Trophoblast cell (in vitro differentiated cells and primary cell): ENCODE results near the gene POLR3H.

Experiments
- DNase-seq, 2 donors: peaks; one replicate each; pipeline ENCODE4 v3.0.0-alpha.2; 2016
- H2AFZ ChIP-seq: 2 replicates; pipeline ENCODE4 v1.6.1; 2013; ENCODE audit warnings: low read length, moderate library complexity, mild to moderate bottlenecking; ENCODE audit not compliant: insufficient read depth, poor library complexity
- H2AK5ac ChIP-seq: 2 replicates; pipeline ENCODE4 v1.6.1; 2013; ENCODE audit warnings: mild to moderate bottlenecking, low read length
- H2BK120ac ChIP-seq: 2 replicates; pipeline ENCODE4 v1.6.1; 2013; ENCODE audit warnings: low read length, mild to moderate bottlenecking, moderate library complexity; ENCODE audit not compliant: insufficient read depth, poor library complexity
- H2BK12ac ChIP-seq: 2 replicates; pipeline ENCODE4 v1.6.1; 2013; ENCODE audit warnings: mild to moderate bottlenecking, low read length, moderate library complexity
- H2BK5ac ChIP-seq: 2 replicates; pipeline ENCODE4 v1.6.1; 2013; ENCODE audit warnings: low read length, low read depth, moderate library complexity, mild to moderate bottlenecking; ENCODE audit not compliant: poor library complexity
- H3K14ac ChIP-seq: 2 replicates; pipeline ENCODE4 v1.6.1; 2013; ENCODE audit warnings: mild to moderate bottlenecking, low read length
- H3K18ac ChIP-seq: 2 replicates; pipeline ENCODE4 v1.6.1; 2013; ENCODE audit warnings: mild to moderate bottlenecking, low read length
- H3K23ac ChIP-seq: 2 replicates; pipeline ENCODE4 v1.6.1; 2013; ENCODE audit warnings: low read length
- H3K27ac ChIP-seq: 2 replicates; pipeline ENCODE4 v1.5.1; 2013; ENCODE audit warnings: low read depth, mild to moderate bottlenecking, inconsistent platforms, low read length, moderate library complexity
- H3K27me3 ChIP-seq: 2 replicates; pipeline ENCODE4 v1.6.1; 2013; ENCODE audit warnings: inconsistent platforms, mild to moderate bottlenecking, low read length, moderate library complexity; ENCODE audit not compliant: insufficient read depth
- H3K36me3 ChIP-seq, 2 experiments: 1 replicate in 1 of 2; 2 replicates in 1 of 2; pipeline ENCODE4 v1.6.1; 2013; ENCODE audit warnings: low read length in 2 of 2, mild to moderate bottlenecking in 2 of 2, moderate library complexity in 1 of 2; ENCODE audit not compliant: insufficient read depth in 2 of 2, control insufficient read depth in 1 of 2
- H3K4ac ChIP-seq: 2 replicates; pipeline ENCODE4 v1.6.1; 2013; ENCODE audit warnings: low read depth, mild to moderate bottlenecking, low read length, moderate library complexity
- H3K4me1 ChIP-seq, 2 experiments: 1 replicate in 1 of 2; 2 replicates in 1 of 2; pipeline ENCODE4 v1.6.1; 2013; ENCODE audit warnings: low read length in 2 of 2, mild to moderate bottlenecking in 2 of 2, moderate library complexity in 1 of 2; ENCODE audit not compliant: insufficient read depth in 2 of 2, control insufficient read depth in 1 of 2
- H3K4me2 ChIP-seq: 2 replicates; pipeline ENCODE4 v1.6.1; 2013; ENCODE audit warnings: inconsistent platforms, mild to moderate bottlenecking, low read length, moderate library complexity
- H3K4me3 ChIP-seq: 2 replicates; pipeline ENCODE4 v1.5.1; 2013; ENCODE audit warnings: mild to moderate bottlenecking, low read depth, low read length, inconsistent platforms
- H3K79me1 ChIP-seq: one replicate; pipeline ENCODE4 v1.6.1; 2013; ENCODE audit warnings: low read length
- H3K79me2 ChIP-seq: 2 replicates; pipeline ENCODE4 v1.6.1; 2013; ENCODE audit warnings: low read length, mild to moderate bottlenecking; ENCODE audit not compliant: control insufficient read depth, insufficient read depth, poor library complexity
- H3K9ac ChIP-seq: 2 replicates; pipeline ENCODE4 v1.6.1; 2013; ENCODE audit warnings: mild to moderate bottlenecking, low read length
- H3K9me3 ChIP-seq: 2 replicates; pipeline ENCODE4 v1.6.1; 2013; ENCODE audit warnings: low read depth, mild to moderate bottlenecking, control low read depth, inconsistent platforms, low read length; ENCODE audit not compliant: insufficient read depth
- H4K12ac ChIP-seq: 2 replicates; pipeline ENCODE4 v1.6.1; 2013; ENCODE audit warnings: low read depth, mild to moderate bottlenecking, low read length, moderate library complexity
- H4K8ac ChIP-seq: 2 replicates; pipeline ENCODE4 v1.6.1; 2013; ENCODE audit warnings: low read depth, mild to moderate bottlenecking, low read length, moderate library complexity
- H4K91ac ChIP-seq: one replicate; pipeline ENCODE4 v1.6.1; 2013; ENCODE audit warnings: low read depth, mild to moderate bottlenecking, low read length, moderate library complexity
- WGBS: extraction: QIAGEN DNeasy Blood & Tissue Kit; methylation state at CpG from one replicate; pipeline ENCODE4 v1.1.7; 2013; ENCODE audit warnings: missing lambda C conversion rate; ENCODE audit not compliant: insufficient read length, insufficient coverage; ENCODE audit errors: extremely low coverage; 5-methylcytosine and 5-hydroxymethylcytosine counted together

POLR3H gene

DNA sequence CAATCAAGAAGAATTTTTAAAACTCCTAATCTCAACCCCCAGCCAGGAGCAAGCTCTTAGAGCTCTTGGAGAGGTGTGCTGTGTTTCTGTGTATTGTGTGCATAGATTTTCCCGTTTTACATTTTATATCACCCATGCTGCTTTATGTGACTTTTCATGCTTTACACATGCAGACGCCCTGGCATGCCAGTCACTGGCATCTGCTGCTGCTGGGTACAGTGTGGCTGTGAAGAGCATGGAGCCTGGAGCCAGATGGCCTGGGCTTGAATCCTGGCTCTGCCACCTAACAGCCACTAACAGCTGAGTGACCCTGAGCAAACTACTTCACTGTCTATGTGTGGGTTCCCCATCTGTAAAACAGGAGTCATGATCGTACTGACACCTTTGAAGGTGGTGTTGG lies 23.1 kb downstream of the POLR3H start:
- DNase-seq: no peak
- no peak overlapping the region for H2BK12ac ChIP-seq
- no peak overlapping the region for H4K8ac ChIP-seq
- H3K4ac ChIP-seq: no peak overlapping the region
- no peak overlapping the region for H2AFZ ChIP-seq
- no peak overlapping the region for H3K4me3 ChIP-seq
- H3K4me1 ChIP-seq: no peaks in the 10 kb centered on the region
- H2BK120ac ChIP-seq: no peak overlapping the region
- no peaks in the 10 kb centered on the region for H3K9me3 ChIP-seq
- H3K23ac ChIP-seq: no peak overlapping the region
- no peak overlapping the region for H3K14ac ChIP-seq
- H2AK5ac ChIP-seq: no peak overlapping the region
- H3K9ac ChIP-seq: no peak overlapping the region
- H2BK5ac ChIP-seq: no peak overlapping the region
- peaks cover 53 to 59% of the 10 kb centered on the region in 2 experiments for H3K36me3 ChIP-seq
- no peaks in the 10 kb centered on the region for H3K27me3 ChIP-seq
- no peak overlapping the region for H4K91ac ChIP-seq
- no peak overlapping the region for H4K12ac ChIP-seq
- H3K79me1 ChIP-seq: no peaks in the 10 kb centered on the region
- no peak overlapping the region for H3K18ac ChIP-seq
- H3K27ac ChIP-seq: no peak overlapping the region
- no CpG with 5 or more reads among the region's 3 CpGs for WGBS
- H3K79me2 ChIP-seq: no peaks in the 10 kb centered on the region
- no peak overlapping the region for H3K4me2 ChIP-seq

DNA sequence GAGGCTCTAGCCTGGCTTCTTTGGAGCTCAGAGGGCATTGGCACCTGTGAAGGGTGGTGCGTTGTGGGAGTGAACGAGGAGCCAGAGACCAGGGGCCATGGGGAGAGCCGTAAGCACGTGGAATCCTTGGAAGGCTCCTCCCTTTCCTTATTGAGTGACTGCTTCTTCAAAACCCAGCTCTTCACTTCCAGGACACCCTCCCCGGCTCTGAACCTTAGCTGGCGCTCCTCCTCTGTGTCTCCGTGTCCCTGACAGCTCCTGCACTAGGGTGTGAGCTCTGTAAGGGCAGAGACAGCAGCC lies 26.3 kb downstream of the POLR3H start:
- H4K91ac ChIP-seq: no peak overlapping the region

DNA sequence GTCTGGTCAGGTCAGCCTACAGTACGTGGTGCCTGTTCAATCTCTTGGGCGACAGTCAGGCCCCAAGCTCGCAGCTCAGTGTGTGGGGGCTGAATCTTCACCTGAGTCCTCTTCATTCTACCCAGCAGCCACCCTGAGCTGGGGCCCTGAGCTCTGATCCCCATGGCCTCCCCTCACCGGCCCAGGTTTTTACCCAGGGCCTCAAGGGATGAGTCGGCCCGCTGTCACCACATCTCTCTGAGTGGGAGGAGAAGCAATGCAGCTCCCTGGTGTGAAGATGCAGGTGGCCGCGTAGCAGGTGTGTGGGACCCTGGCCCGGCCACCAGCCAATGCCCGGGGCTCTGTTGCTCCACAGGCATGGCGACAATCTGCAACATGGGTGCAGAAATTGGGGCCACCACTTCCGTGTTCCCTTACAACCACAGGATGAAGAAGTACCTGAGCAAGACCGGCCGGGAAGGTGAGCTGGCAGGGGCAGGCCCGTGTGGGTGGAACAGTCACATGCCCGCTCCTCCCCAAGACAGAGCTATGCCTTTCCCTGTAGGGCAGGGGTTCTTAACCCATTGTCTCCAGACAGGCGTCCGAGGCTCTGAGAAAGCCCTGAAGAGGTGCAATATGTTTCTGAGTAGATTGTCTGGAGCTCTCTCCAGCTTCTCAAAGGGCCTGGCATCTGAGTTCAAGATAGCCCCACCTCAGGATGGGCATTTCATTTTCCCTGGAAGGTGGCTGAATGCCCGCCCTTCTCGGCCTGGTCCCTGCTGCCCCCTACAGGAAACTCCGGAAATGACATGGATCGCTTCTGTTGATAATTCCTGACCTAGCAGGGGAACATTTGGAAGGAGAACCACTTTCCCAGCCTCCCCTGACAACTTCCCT lies 26.9 kb downstream of the POLR3H start:
- Histone ChIP-seq H4K91ac (no peak overlapping the region), H4K12ac (no peak overlapping the region), H3K4me3 (no peak overlapping the region), H3K4ac (no peak overlapping the region), H3K23ac (no peak overlapping the region), H2AK5ac (no peak overlapping the region), H3K9me3 (no peaks in the 10 kb centered on the region), H3K4me2 (no peak overlapping the region), H3K27ac (no peak overlapping the region), H3K4me1 (peaks cover 10% of the 10 kb centered on the region in 2 experiments), H3K79me1 (peaks cover 3% of the 10 kb centered on the region), H2BK5ac (no peak overlapping the region), H4K8ac (no peak overlapping the region), H3K27me3 (no peaks in the 10 kb centered on the region), H2BK120ac (no peak overlapping the region), H3K14ac (no peak overlapping the region), H2AFZ (no peak overlapping the region), H2BK12ac (no peak overlapping the region), H3K18ac (no peak overlapping the region), H3K9ac (no peak overlapping the region), H3K79me2 (no peaks in the 10 kb centered on the region), H3K36me3 (peaks cover 51 to 52% of the 10 kb centered on the region in 2 experiments)
- peak; percentile 33 to 80 for DNase-seq
- WGBS: no CpG with 5 or more reads among the region's 22 CpGs

More for the DNA sequence above, 26.3 kb downstream of the POLR3H start:
- Histone ChIP-seq H2BK12ac (no peak overlapping the region), H3K4ac (no peak overlapping the region), H2BK5ac (no peak overlapping the region), H2BK120ac (no peak overlapping the region), H4K12ac (no peak overlapping the region), H3K4me2 (no peak overlapping the region), H3K14ac (no peak overlapping the region), H4K8ac (no peak overlapping the region), H2AK5ac (no peak overlapping the region), H3K9ac (no peak overlapping the region), H3K79me1 (no peaks in the 10 kb centered on the region), H3K27me3 (no peaks in the 10 kb centered on the region), H3K23ac (no peak overlapping the region), H3K79me2 (no peaks in the 10 kb centered on the region), H3K4me1 (peaks cover 4% of the 10 kb centered on the region in 2 experiments), H3K4me3 (no peak overlapping the region), H3K36me3 (peaks cover 51 to 54% of the 10 kb centered on the region in 2 experiments), H3K18ac (no peak overlapping the region), H3K27ac (no peak overlapping the region), H3K9me3 (no peaks in the 10 kb centered on the region), H2AFZ (no peak overlapping the region)
- DNase-seq: no peak
- WGBS: no CpG with 5 or more reads among the region's 7 CpGs

DNA sequence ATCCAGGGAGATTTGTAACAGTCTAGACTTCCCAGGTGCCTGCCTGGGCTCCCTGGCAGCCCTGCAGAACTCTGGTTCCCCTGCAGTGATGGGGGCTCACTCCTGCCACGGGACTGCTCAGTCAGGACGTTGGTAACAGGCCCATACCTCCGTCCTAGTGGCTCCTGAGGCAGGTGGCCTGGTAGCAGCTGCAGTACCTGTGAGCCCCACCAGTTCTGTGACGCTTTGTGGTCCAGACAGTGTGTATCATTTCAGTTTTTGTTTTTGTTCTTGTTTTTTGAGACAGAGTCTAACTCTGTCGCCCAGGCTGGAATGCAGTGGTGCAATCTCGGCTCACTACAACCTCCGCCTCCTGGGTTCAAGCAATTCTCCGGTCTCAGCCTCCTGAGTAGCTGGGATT lies 27.8 kb downstream of the POLR3H start:
- H2AFZ ChIP-seq: no peak overlapping the region
- H3K27ac ChIP-seq: no peak overlapping the region
- no peak for DNase-seq
- H3K79me1 ChIP-seq: peaks cover 4% of the 10 kb centered on the region
- no peak overlapping the region for H3K4ac ChIP-seq
- H3K4me2 ChIP-seq: no peak overlapping the region
- H3K4me1 ChIP-seq: peaks cover 12% of the 10 kb centered on the region in 2 experiments
- WGBS: no CpG with 5 or more reads among the region's 8 CpGs
- H3K18ac ChIP-seq: no peak overlapping the region
- H2BK12ac ChIP-seq: no peak overlapping the region
- H4K91ac ChIP-seq: no peak overlapping the region
- H3K9ac ChIP-seq: no peak overlapping the region
- H3K4me3 ChIP-seq: no peak overlapping the region
- no peaks in the 10 kb centered on the region for H3K79me2 ChIP-seq
- no peak overlapping the region for H3K23ac ChIP-seq
- H3K27me3 ChIP-seq: no peaks in the 10 kb centered on the region
- no peak overlapping the region for H3K14ac ChIP-seq
- no peak overlapping the region for H4K8ac ChIP-seq
- H4K12ac ChIP-seq: no peak overlapping the region
- no peaks in the 10 kb centered on the region for H3K9me3 ChIP-seq
- no peak overlapping the region for H2AK5ac ChIP-seq
- H2BK120ac ChIP-seq: no peak overlapping the region
- H2BK5ac ChIP-seq: no peak overlapping the region
- H3K36me3 ChIP-seq: peaks cover 53 to 55% of the 10 kb centered on the region in 2 experiments
